Suprapubic skin (tissue), 4 donors: ENCODE measurements around the gene PTGES2. TPM values are rescaled to one million over a fixed set of nuclear protein-coding genes. Genes with fewer than 3 reads are reported as not detected.

Experiments
- DNase-seq, 2 donors: peaks; one replicate each; pipeline ENCODE4 v3.0.0-alpha.2; 2019; ENCODE audit warnings: low spot score in 2 of 2
- H3K27ac ChIP-seq: fragments of 200-600 bp; sonication (generic); one replicate; pipeline ENCODE4 v1.5.1; 2019
- H3K27me3 ChIP-seq: fragments of 200-600 bp; sonication (generic); one replicate; pipeline ENCODE4 v1.5.1; 2019
- H3K36me3 ChIP-seq: fragments of 200-600 bp; sonication (generic); one replicate; pipeline ENCODE4 v1.5.1; 2019
- H3K4me1 ChIP-seq: fragments of 200-600 bp; sonication (generic); one replicate; pipeline ENCODE4 v1.5.1; 2019
- H3K4me3 ChIP-seq: fragments of 200-600 bp; sonication (generic); one replicate; pipeline ENCODE4 v1.5.1; 2019; ENCODE audit warnings: mild to moderate bottlenecking
- H3K9me3 ChIP-seq: fragments of 200-600 bp; sonication (generic); one replicate; pipeline ENCODE4 v1.5.1; 2019
- CTCF ChIP-seq, 2 donors: fragments of 200-600 bp in 1 of 2; fragments of 450-650 bp in 1 of 2; sonication (generic) in 1 of 2; IDR thresholded peaks; one replicate each; pipeline ENCODE4 v1.5.1; 2016 to 2019; ENCODE audit warnings: antibody characterized with exemption in 2 of 2, mild to moderate bottlenecking in 1 of 2, moderate library complexity in 1 of 2
- EP300 ChIP-seq: sonication (generic); formaldehyde crosslinking; IDR thresholded peaks from one replicate; pipeline ENCODE4 v1.6.1; 2017; ENCODE audit warnings: antibody characterized with exemption
- POLR2A ChIP-seq, 2 donors: fragments of 450-650 bp; IDR thresholded peaks; one replicate each; pipeline ENCODE4 v1.6.1; 2017; ENCODE audit warnings: antibody characterized with exemption in 2 of 2, mild to moderate bottlenecking in 2 of 2, moderate library complexity in 2 of 2
- POLR2AphosphoS5 ChIP-seq, 3 donors: sonication (generic); formaldehyde crosslinking; IDR thresholded peaks; one replicate each; pipeline ENCODE4 v1.6.1; 2017; ENCODE audit warnings: antibody characterized with exemption in 3 of 3
- WGBS: methylation state at CpG from one replicate; pipeline ENCODE4 v1.1.5; 2018; 5-methylcytosine and 5-hydroxymethylcytosine counted together
- total RNA-seq, 4 donors: library from RNA; depleted of rRNA; stranded (reverse); fragments of >200 nt; gene quantifications; one replicate each; pipeline ENCODE4 v1.1.0, GENCODE V29; 2016

PTGES2 gene
- total RNA-seq, 4 donors from 2014 or later: 47.4 to 76.0 (median 55.9) TPM

GRCh38 chr9:128149001-128149701, 21.6 kb upstream of the PTGES2 start, which contains the start of gene LCN2:
Gene LCN2, plus strand, starts transcription at chr9:128149453. Its CDS starts 73 bp downstream, at chr9:128149526.
- Histone ChIP-seq H3K4me3 (no peak within 1 kb of the TSS), H3K36me3 (no peaks in the 10 kb centered on the region), H3K27ac (peak within 1 kb of the TSS; percentile 45), H3K4me1 (peaks cover 41% of the 10 kb centered on the region), H3K27me3 (no peaks in the 10 kb centered on the region), H3K9me3 (no peaks in the 10 kb centered on the region)
- WGBS: 43% methylated on average over 9 of the region's 9 CpGs
- TF ChIP-seq POLR2A (IDR thresholded peaks at IDR 0.05) (no peak), POLR2AphosphoS5 (IDR thresholded peaks at IDR 0.05) (peak in 2 of 3 donors; percentile 47 to 62)
- DNase-seq: peak in 1 of 2 donors; percentile 52

- Histone ChIP-seq H3K4me1 (peaks cover 47% of the 10 kb centered on the region), H3K9me3 (no peaks in the 10 kb centered on the region), H3K27ac (peak overlapping the region; percentile 45), H3K4me3 (no peak overlapping the region), H3K27me3 (no peaks in the 10 kb centered on the region), H3K36me3 (no peaks in the 10 kb centered on the region)
- peak in 1 of 2 donors; percentile 55 for DNase-seq
- no peak for TF ChIP-seq POLR2A (IDR thresholded peaks at IDR 0.05)
- no peak for TF ChIP-seq CTCF (IDR thresholded peaks at IDR 0.05)
- no peak for TF ChIP-seq EP300
- 11% methylated on average over 1 of the region's 5 CpGs for WGBS
Measured at GRCh38 chr9:128148509-128149000, 21.0 kb upstream of the PTGES2 start.

GRCh38 chr9:128146591-128147120, 19.1 kb upstream of the PTGES2 start:
- H3K4me3 ChIP-seq: no peak overlapping the region
- no peak overlapping the region for H3K27ac ChIP-seq
- 93% methylated on average over 7 of the region's 8 CpGs for WGBS
- peaks cover 50% of the 10 kb centered on the region for H3K4me1 ChIP-seq
- no peaks in the 10 kb centered on the region for H3K27me3 ChIP-seq
- TF ChIP-seq POLR2A (IDR thresholded peaks at IDR 0.05): no peak
- TF ChIP-seq POLR2AphosphoS5 (IDR thresholded peaks at IDR 0.05): no peak
- no peak for TF ChIP-seq CTCF (IDR thresholded peaks at IDR 0.05)
- no peak for TF ChIP-seq EP300
- H3K36me3 ChIP-seq: no peaks in the 10 kb centered on the region
- peak in 1 of 2 donors; percentile 42 for DNase-seq
- H3K9me3 ChIP-seq: no peaks in the 10 kb centered on the region

DNA sequence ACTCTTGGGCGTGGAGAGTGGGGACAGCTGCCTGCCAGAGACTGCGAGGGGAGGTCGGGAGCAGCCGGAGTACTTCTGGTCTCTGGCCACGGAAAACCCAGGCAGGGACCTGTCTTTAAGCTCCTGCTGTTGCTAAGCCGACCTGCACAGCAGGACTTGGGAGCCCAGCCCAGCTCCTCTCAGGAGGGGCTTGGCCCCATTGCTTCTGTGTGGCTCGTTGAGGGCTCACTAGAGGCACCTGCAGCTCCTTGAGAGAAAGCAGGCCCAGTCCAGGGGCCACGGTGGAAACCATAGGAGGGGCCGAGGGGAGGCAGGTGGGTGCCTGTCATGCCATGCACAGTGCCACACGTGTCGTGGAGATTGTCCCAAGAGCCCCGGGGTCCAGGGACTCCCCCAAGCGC, 18.4 kb upstream of the PTGES2 start:
- H3K9me3 ChIP-seq: no peaks in the 10 kb centered on the region
- 73% methylated on average over 8 of the region's 13 CpGs for WGBS
- DNase-seq: no peak
- no peak for TF ChIP-seq CTCF (IDR thresholded peaks at IDR 0.05)
- TF ChIP-seq POLR2AphosphoS5 (IDR thresholded peaks at IDR 0.05): no peak
- TF ChIP-seq EP300: no peak
- TF ChIP-seq POLR2A (IDR thresholded peaks at IDR 0.05): no peak
- no peaks in the 10 kb centered on the region for H3K36me3 ChIP-seq
- H3K4me3 ChIP-seq: no peak overlapping the region
- H3K27ac ChIP-seq: peak overlapping the region; percentile 29
- peaks cover 50% of the 10 kb centered on the region for H3K4me1 ChIP-seq
- no peaks in the 10 kb centered on the region for H3K27me3 ChIP-seq

DNA sequence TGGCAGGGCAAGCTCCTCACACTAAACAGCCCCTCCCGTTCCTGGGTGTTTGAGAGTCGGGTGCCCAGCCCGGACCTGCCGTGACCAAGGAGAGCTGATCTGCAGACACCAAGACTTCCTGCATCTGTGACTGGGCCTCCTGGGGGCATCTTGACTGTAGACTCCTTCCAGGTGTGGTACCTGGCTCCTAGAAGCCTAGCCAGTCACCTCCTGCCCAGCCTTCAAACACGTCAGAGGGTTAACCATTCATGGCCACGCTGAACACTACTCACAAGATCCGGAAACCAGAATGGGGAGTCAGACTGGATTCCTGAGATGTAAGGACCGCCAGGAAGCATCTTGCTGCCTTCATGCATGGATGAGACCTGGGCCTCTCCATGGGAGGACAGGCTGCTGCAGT, 18.0 kb upstream of the PTGES2 start:
- WGBS: 20% methylated on average over 2 of the region's 8 CpGs
- H3K36me3 ChIP-seq: no peaks in the 10 kb centered on the region
- H3K4me1 ChIP-seq: peaks cover 47% of the 10 kb centered on the region
- no peak overlapping the region for H3K4me3 ChIP-seq
- DNase-seq: no peak
- no peaks in the 10 kb centered on the region for H3K27me3 ChIP-seq
- H3K9me3 ChIP-seq: no peaks in the 10 kb centered on the region
- no peak for TF ChIP-seq CTCF (IDR thresholded peaks at IDR 0.05)
- no peak for TF ChIP-seq POLR2A (IDR thresholded peaks at IDR 0.05)
- TF ChIP-seq POLR2AphosphoS5 (IDR thresholded peaks at IDR 0.05): no peak
- TF ChIP-seq EP300: no peak
- no peak overlapping the region for H3K27ac ChIP-seq
